Eye (tissue), 1 donor: ENCODE data around the gene CDC45.

Experiments
- DNase-seq: peaks from one replicate; pipeline ENCODE4 v3.0.0-alpha.2; 2015

Gene CDC45

DNA sequence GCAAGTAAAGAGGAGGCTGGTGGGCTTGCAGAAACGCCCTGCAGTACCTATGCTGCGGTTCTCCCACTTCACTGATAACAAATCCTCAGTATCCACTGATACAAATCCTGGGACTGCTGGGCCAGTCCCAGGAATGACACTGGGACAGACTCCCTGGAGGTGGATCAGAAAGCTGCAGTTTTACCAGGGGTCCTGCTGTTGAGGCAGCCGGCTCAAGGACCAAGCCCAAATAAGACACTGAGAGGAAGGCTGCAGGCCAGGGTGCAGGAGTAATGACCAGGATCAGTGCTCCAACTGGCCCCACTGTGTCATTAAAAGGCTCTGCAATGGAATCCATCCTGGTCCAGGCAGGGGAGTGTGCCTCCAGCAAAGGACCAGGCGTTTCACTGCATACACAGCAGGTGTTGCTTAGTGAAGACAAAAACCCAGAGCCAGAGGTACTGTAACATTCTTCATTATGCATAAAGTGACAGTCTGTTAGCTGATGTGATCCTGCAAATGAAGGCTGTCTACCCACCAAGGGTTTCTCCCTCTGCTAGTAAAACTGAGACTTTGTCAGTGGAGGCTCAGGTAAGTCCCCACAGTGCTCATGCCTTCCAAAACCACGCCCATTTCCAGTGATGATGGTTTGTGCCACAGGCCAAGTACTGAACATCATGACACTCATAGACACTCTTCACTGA lies 30.8 kb upstream of the CDC45 start:
- DNase-seq = peak; percentile 2

GRCh38 chr22:19449422-19449767 lies 30.3 kb upstream of the CDC45 start:
- DNase-seq = no peak

- no peak for DNase-seq
Measured at GRCh38 chr22:19450363-19451175, 29.2 kb upstream of the CDC45 start.

DNA sequence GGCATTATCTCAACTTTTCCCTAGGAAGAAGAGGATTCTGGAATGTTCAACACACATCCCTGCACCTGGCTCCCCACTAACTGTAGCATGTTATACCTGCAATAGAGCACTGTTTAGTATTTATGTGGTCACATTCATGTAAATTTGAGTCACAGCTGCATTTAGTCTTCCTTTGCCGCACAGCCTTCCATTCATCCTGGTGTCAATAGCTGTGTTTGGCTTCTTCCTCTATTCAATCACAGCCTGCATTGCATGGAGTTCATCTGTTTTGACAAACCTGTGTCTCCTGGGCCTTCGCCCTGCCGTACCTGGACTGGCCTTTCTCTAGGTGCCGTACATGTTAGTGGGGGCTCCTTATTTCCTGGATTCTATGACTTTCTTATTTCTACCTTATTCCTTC lies 28.1 kb upstream of the CDC45 start:
- DNase-seq = no peak

DNA sequence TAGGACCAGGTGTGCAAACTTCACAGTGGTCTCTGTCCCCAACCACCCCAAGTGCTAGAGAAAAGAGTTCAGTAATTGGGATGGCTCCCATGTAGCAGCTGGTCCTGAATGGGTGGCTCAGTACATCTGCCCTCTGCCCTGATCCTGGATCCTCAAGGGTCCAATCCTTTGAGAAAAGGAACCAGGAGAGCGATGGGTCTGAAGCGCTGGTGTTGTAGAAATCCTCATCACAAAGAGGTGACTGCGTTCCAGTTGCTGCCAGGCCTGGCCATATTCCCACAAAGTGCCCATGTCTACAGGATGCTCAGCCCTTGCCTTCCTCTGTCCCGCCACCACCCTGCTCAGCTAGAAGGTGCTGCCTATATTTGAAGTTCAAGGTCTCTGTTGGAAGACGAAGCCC lies 26.0 kb upstream of the CDC45 start:
- no peak for DNase-seq

DNA sequence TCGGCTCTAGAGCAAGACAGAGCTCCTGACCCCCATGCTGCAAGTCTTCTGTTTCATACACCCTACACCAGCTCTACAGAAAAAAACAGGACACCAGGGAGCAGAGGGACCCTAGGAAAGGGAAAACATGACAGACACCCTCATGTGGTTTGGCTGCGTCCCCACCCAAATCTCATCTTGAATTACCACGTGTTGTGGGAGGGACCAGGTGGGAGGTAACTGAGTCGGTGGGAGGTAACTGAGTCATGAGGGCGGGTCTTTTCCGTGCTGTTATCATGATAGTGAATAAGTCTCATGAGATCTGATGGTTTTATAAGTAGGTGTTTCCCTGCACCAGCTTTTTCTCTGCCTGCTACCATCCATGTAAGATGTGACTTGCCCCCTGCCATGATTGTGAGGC lies 25.6 kb upstream of the CDC45 start:
- DNase-seq = no peak

- no peak for DNase-seq
Measured at GRCh38 chr22:19455033-19455432, 24.7 kb upstream of the CDC45 start.

- DNase-seq = no peak
Measured at GRCh38 chr22:19455585-19456370, 23.9 kb upstream of the CDC45 start.

GRCh38 chr22:19456541-19456940 lies 23.2 kb upstream of the CDC45 start:
- no peak for DNase-seq

GRCh38 chr22:19457828-19458428 lies 21.8 kb upstream of the CDC45 start:
- DNase-seq = no peak

- DNase-seq = no peak
Measured at GRCh38 chr22:19460036-19460435, 19.7 kb upstream of the CDC45 start.

- DNase-seq = no peak
Measured at GRCh38 chr22:19461506-19461905, 18.2 kb upstream of the CDC45 start.

GRCh38 chr22:19463008-19463407 lies 16.7 kb upstream of the CDC45 start:
- no peak for DNase-seq

GRCh38 chr22:19463491-19464469 lies 15.9 kb upstream of the CDC45 start:
- peak; percentile 48 for DNase-seq

DNA sequence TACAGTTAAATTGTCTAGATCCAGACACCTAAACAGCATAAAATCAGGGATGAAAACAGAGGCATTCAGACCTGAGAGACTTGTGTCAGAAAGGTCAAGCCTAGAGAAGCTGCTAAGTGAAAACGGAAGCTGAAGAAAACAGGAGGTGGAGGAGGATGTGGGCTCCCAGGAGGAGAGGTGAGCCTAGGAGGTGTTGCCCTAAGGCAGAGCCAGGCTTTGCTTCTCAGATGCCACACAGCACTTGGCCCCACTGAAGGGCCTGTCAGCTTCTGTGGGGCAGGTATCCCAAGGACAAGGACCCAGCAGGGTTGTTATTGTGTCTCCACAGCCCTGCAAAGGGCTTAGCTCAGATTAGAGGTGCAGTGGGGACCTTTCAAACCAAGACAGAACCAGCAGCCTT lies 15.2 kb upstream of the CDC45 start:
- DNase-seq = no peak

DNA sequence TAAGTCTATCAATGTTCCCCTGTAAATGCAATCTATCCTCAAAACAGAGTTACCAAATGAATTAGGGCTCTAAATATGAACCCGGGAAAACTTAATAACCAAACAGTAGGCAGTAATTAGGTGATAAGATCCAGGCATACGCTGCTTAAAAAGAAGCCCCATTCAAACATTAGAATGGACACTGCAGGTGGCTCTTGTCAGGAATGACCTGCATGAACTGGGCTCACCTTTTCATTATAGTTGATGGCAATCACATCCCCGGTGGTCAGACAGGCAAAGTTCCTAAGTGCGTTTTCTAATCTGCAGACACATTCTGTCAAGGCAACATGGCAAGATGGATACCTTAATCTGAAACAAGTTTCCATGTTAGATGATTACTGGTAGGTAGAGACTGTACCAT lies 14.7 kb upstream of the CDC45 start:
- no peak for DNase-seq

GRCh38 chr22:19466126-19466716 lies 13.5 kb upstream of the CDC45 start:
- DNase-seq = no peak

- no peak for DNase-seq
Measured at GRCh38 chr22:19466848-19467752, 12.6 kb upstream of the CDC45 start.

DNA sequence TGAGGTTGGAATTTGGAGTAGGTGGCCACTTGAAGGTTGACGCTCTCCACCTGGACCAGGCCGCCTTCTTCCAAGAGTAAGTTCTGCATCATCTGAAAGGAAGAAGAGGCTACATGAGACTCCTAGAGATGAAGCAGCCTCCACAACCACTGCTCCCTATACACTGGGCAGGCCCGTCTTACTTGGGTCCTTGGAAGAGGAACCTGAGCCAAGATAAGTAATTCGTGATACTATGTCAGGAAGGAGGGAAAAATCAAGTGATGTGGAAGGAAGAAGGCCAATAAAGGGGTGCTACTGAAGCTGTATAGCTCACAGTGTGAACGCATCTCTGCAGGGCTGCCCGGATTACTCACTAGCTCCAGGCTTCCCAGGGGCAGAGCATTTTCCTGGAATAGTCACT lies 11.8 kb upstream of the CDC45 start:
- no peak for DNase-seq

DNA sequence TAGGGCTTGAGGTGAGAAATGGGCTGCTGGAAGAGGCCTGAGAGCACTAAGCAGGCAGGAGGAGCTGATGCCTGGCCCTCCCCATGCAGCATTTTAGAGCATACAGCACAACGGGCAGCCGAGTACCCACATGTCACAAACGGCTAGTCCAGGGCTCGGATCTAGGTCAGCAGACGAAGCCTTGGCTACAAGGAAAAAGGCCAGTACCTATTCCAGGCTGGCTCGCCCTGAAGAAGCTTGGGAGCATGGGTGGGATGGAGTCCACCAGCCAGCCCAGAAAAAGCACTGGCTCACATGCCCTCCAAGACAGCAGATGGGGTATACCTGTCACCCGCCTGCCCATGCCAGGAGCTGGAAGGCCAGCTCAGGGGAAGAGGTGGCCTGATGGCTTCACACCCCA lies 10.3 kb upstream of the CDC45 start:
- no peak for DNase-seq

DNA sequence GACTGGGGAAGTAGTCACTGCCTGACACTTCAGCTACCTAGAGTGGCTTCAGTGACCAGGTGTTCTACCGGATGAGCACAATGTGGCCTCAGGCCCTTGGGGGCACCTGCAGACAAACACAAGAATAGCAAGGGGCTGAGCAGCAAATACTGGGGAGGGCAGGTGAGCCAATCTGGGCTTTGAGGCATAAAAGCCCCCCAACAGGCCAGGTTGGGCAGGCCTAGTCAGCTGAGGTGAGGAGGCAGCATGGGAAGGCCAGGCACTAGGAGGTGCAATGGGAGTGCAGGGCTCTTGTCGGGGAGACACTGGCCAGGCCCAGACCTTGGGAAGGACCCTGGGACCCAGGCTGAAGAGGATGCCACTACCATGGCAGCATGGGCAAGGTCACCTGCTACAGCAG lies 9.7 kb upstream of the CDC45 start:
- no peak for DNase-seq
